ENCODE measurements around the gene SDC3.

Gene SDC3

DNA sequence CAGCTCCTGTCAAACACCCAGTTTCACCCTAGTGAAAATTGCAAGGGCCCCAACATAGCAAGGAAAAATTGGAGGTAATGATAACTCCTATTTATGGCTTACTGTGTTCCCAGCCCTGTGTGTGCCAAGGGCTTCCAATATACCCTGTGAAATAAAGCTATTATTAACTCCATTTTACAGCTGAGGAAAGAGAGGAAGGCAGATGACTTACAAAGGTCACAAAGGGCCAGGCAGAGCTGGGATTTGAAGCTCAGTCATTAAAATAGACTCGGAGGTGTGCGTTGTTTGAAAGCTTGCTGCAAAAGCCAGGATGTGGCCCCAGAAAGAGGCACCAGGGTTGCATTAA lies 20.2 kb upstream of the SDC3 start:
- DNase-seq (ENCODE audit: low read depth in 2 of 2) = no peak

GRCh38 chr1:30928171-30928570 lies 19.6 kb upstream of the SDC3 start:
- no peak for DNase-seq (ENCODE audit: low read depth in 2 of 2)

GRCh38 chr1:30927448-30927847 lies 18.9 kb upstream of the SDC3 start:
- DNase-seq (ENCODE audit: low read depth in 2 of 2) = no peak

GRCh38 chr1:30923597-30923996 lies 15.0 kb upstream of the SDC3 start:
- no peak for DNase-seq (ENCODE audit: low read depth in 2 of 2)

- DNase-seq (ENCODE audit: low read depth in 2 of 2) = no peak
These were observed 12.3 kb upstream of the SDC3 start for GRCh38 chr1:30920827-30921226.

- no peak for DNase-seq (ENCODE audit: low read depth in 2 of 2)
These were observed 10.7 kb upstream of the SDC3 start for GRCh38 chr1:30919025-30919881.

DNA sequence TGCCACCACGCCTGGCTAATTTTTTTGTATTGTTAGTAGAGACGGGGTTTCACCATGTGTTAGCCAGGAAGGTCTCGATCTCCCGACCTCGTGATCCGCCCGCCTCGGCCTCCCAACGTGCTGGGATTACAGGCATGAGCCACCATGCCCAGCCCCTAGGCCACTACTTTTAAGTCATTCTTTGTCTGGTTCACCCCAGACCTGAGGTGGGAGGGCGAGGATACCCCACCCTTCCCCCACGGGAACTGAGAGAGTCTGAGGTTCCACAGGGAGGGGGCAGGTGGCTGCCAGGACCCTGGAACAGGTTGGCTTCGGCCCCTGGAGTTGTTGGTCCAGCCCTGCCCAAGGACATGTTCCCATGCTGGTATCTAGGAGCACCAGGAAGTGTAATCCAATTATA lies 7.7 kb upstream of the SDC3 start:
- DNase-seq (ENCODE audit: low read depth in 2 of 2) = no peak

DNA sequence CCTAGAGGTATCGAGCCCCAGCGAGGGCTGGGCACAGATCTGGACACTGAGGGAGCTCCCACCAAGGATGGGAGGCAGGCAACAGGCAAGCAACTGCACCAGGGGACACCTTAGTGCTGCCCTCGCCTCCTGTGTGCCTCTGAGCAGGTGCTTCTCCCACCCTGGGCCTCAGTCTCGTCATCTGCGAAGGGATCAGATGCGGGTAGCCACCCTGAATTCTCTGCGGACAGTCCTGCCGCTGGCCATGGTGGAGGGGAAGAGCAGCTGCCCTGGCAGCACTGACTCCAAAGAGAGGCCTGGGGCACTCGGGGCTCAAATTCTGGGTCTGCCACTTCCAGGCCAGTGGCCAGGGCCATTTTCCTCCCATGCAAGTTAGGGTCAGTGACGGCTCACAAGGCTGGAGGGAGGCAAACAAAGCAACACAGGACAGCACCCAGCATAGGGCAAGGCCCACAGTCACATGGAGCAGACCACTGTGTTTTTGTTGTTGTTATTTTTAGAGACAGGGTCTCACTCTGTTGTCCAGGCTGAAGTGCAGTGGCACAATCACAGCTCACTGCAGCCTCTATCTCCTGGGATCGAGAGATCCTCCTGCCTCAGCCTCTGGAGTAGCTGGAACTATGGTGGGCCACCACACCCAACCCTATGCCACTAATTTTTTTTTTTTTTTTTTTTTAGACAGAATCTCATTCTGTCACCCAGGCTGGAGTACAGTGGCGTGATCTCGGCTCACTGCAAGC lies 7.1 kb upstream of the SDC3 start:
- DNase-seq (ENCODE audit: low read depth in 2 of 2) = no peak

DNA sequence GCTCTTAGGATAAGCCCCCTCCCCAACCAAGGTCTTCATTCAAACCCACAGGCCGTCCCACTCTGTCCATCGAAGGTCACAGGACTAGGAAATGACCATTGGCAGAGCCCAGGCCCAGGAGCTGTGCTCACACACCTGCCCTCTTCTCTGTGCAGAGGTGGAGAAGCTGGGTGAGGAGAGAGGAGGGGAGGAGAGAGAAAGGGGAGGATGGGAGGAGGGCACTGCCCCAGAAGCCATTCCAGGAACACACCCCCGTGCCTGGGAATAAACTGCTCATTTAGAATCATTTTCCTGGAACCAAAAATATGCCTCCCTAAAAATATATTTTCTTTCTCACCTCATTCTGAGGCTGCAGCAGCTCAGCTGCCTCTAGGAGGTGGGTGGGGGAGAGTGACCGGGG lies 6.4 kb upstream of the SDC3 start:
- DNase-seq (ENCODE audit: low read depth in 2 of 2) = no peak

- DNase-seq (ENCODE audit: low read depth in 2 of 2) = no peak
These were observed 6.0 kb upstream of the SDC3 start for GRCh38 chr1:30914587-30914922.

DNA sequence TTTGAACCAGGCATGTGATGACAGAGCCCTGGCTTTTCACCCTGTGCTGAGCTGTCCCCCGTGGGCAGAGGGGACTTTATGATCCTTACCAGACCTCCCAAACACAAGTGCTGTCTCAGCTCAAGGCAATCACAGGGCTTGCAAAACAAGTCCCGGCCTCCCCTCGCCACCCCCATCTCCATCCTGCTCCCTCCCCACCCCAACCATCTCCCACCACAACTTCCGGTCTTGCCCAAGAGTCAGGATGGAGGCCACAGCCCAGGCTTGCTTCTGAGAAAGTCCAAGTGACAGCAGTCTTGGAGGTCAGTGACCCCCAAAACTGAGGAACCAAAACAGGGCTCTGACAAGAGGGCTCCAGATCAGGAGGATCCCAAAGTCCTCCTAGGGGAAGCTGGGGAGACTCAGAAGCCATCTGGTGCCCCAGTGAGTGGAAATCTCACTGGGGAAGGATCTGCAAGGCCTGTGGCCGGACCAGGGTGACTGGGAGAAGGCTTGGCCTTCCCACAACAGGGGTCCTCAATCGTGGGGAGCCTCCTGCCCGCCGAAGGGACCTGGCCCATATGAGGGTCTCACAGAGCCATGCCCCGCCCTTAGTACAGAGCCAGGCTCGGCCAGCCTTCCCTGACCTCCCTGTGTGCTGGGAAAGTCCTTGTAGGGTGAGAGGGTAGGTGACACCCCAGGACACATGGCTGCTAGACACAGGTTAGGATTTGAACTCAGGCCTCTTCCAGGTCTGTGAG lies 4.5 kb upstream of the SDC3 start:
- DNase-seq (ENCODE audit: low read depth in 2 of 2) = no peak

DNA sequence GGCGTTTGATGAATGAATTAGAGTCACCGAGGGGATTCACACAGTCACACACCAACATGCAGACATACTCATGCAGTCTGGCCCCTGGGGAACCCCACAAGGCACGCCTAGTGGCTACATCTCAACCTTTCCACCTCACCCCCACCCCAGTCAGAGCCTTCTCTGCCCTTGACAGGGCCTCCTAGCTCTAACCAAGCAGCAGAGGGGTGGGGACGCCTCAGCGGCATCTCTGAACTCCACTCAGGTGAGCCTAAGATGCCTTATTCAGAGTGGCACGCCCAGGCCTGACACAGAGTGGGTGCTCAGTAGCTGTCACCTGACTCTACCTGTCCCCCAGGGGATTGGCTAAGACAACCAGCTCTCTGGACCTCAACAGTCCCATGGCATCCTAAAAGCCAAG lies 3.7 kb upstream of the SDC3 start:
- peak in 1 of 2 donors; percentile 19 for DNase-seq (ENCODE audit: low read depth in 2 of 2)

DNA sequence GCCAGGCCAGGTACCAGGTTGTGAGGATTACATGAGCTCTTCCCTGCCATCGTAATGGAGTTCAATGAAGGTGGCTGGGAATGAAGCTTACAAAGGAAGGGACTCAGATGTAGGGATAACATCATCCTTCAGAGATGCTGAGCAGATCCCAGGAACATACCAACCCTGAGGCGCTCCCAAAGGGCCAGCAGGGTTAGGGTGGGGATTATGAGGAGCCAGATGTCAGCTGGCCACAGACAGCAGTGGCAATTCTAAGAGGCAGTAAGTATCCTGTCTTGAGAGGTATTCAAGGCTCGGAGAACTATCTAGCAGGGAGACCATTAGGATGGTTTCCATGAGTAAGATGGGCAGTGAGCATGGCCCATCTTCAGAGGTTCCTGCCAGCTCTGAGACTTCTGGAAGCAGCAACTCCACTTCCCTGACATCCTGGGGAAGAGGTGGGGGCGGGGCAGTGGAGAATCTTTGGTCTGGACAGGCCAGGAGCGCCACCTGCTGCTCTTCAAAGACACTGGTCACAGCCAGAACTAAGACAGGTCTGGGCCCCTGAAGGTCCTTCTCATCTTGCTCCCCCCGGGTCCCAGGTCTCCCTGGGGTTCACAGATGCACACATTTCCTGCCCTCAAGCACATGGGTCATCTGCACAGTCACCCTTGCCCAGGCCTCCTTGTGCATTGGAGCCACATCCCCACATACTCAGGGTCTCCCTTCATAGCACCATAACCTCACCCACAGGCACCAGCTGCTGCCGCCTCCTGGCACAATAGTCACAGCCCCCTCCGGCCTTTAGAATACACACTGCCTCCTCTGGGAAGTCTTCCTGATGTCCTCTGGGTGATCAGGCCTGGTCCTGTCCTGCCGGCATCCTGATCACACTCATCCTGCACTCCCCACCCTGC lies 2.7 kb upstream of the SDC3 start:
- DNase-seq (ENCODE audit: low read depth in 2 of 2) = peak; percentile 35 to 38

DNA sequence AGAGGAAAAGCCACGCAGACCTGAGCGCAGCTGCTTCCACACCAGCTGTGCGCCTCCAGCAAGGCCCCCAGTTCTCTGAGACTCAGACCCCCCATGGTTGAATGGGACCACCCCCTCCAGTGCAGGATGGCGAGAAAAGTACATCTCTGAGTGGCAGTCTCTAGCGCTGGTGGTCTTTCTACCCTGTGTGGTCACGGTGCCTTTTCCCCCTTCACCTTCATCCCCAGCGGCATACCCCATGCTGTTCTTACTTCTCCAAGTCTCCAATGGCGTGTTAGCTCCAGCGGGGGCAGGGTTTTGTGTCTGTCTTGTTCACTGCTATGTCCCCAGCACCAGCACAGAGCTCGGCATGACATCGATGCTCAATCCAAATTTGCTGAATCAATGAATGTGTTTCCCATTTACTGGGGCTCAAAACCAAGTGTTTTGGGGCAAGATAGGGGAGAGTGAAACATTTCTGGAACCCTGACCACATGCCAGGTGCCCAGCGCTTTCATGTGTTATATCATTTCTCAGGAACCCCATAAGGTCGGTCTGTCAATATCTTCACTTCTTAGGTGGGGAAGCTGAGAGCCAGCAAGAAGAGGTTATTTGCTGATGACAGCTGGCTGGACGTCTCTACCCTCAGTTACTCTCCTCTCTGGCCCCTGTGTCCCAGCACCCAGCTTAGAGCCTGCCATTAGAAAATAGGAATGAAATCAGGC lies 959 bp upstream of the SDC3 start:
- DNase-seq (ENCODE audit: low read depth in 2 of 2) = no peak

- DNase-seq (ENCODE audit: low read depth in 2 of 2) = no peak
These were observed 252 bp downstream of the SDC3 start for GRCh38 chr1:30908316-30908695.

DNA sequence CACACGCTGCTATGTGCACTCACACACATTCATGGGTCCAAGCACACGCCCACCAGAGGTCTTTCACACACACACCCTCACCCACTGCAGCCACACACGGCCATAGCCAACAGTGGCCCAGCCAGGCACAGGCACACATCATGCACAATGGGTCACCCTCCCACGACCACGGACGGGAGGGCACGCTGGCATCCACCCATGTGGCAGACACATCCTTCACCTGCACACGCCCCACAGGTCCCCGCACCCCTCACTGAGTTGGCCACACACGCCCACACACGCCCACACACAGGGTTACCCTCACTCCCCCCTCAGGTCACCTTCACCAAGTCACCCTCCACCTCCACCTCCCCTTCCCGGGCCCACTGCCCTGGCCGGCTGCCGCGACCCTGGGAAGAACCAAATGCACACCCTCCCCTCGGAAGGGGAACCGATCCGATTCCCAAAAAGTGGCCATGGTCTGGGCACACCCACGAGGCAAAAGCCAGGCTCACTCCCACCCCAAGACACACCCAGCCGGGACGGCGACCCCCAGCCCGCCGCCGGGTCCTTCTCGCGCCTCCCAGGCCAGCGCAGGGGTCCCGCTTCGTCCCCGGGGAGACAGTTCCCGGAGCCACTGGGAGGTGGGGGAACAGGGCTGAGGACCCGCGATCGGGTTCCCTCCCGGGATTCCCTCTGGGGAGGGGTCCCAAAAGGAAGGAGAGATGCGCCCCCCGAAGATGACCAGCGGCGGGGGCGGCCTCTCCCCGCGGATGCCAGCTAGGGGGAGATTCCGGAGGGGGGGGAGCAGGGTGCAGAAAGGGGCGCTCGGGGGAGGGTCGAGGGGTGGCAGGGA lies 860 bp downstream of the SDC3 start:
- no peak for DNase-seq (ENCODE audit: low read depth in 2 of 2)

DNA sequence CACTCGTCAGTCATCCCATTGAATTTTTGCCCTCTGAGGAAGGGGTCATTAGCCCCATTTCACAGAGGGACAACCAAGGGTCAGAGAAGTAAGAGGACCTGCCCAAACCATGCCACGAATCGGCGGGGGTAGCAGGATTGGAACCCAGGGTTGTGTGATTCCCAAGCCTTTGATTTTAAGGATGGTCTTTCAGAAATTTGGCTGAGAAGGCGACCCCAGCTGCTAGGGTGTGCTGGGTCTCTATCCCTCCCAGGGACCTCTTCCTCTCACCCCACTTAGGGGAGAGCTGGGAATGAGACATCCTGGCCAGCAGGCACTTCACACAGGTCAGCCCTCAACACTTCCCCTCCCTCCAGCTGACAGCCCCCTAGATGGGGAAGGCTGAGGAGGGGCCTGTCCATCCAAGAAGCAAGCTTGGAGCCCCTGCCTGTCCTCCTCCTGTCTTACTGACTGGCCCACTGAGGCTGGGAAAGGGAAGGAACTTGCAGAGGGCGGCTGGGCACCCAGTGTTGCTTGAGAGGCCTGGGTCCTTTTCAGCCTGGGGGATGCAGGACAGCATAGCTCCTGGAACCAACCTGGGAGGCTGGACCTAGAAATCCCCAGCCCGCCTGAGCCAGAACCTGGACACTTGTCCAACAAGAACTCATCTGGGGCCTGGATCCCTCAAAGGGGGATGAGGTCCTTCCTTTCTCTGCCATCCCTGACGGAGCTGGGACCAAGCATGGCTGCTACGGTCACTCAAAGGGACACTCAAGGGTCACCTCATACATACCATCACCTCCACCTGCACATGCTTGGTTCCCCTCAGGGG lies 1.7 kb downstream of the SDC3 start:
- DNase-seq (ENCODE audit: low read depth in 2 of 2) = no peak

GRCh38 chr1:30905916-30906620 lies 2.5 kb downstream of the SDC3 start:
- DNase-seq (ENCODE audit: low read depth in 2 of 2) = no peak

- DNase-seq (ENCODE audit: low read depth in 2 of 2) = no peak
These were observed 3.2 kb downstream of the SDC3 start for GRCh38 chr1:30905403-30905802.
